ENCODE data around the gene DPF3.

DPF3 gene

DNA sequence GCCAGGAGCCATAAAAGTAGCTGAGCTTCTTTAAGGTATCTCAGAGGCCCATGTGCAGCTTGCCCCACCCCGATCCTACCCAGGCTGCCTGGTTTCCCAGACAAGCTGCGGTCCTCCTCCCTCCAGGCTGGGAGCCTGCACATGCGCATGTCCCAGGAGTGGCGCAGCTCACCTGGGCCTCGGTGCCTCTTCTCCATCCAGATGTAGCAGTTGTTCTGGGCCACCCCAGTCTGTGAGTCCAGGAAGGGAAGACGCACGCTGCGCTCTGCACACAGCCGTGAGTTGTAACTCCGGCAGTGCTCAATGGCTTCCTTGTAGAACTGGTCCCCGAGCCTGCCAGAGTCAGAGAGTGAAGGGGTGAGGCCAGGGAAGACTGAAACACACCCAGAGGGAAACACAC lies 122.3 kb downstream of the DPF3 start:
- TF ChIP-seq CTCF (IDR thresholded peaks at IDR 0.05; ENCODE audit: low read depth, low read length, missing control alignments) = no peak
- H3K4me3 ChIP-seq (ENCODE audit: low read depth, low read length) = no peak overlapping the region

DNA sequence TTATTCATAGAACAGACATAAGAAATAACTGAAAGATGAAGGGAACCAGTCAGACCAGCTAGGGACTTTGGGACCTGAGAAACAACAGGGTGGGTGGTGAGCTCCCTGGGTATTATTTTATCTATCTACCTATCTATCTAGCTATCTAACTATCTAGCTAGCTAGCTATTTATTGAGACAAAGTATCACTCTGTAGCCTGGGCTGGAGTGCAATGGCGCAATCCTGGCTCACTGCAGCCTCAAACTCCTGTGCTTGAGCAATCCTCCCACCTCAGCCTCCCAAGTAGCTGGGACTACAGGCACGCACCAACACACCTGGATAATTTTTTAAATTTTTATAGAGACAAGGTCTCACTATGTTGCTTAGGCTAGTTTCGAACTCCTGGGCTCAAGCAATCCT lies 127.6 kb downstream of the DPF3 start:
- TF ChIP-seq CTCF (IDR thresholded peaks at IDR 0.05; ENCODE audit: low read depth, low read length, missing control alignments) = no peak
- H3K4me3 ChIP-seq (ENCODE audit: low read depth, low read length) = no peak overlapping the region
- no peak for DNase-seq (ENCODE audit: low read depth)

More for the DNA sequence above, 122.3 kb downstream of the DPF3 start:
- DNase-seq (ENCODE audit: low read depth) = no peak

DNA sequence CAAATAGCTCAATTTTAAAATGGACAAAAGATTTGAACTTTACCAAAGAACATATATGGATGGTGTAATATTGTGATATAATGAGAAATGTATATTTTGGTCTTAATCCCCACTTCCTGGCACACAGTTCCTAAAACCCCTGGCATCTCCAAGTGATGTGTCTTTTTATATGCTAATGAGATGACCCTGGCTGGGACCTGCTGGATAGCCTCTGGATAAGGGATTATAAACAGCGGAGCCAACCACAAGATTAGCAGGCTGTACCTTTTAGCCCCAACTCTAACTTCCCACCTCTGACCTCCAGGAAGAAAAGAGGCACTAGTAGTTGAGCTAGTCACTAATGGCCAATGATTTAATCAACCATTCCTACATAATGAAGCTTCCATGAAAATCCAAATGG lies 130.0 kb downstream of the DPF3 start:
- no peak for TF ChIP-seq CTCF (IDR thresholded peaks at IDR 0.05; ENCODE audit: low read depth, low read length, missing control alignments)
- no peak overlapping the region for H3K4me3 ChIP-seq (ENCODE audit: low read depth, low read length)
- DNase-seq (ENCODE audit: low read depth) = no peak

- no peak overlapping the region for H3K4me3 ChIP-seq (ENCODE audit: low read depth, low read length)
- DNase-seq (ENCODE audit: low read depth) = no peak
- TF ChIP-seq CTCF (IDR thresholded peaks at IDR 0.05; ENCODE audit: low read depth, low read length, missing control alignments) = no peak
Observed at GRCh38 chr14:72759670-72760069, 134.2 kb downstream of the DPF3 start.

DNA sequence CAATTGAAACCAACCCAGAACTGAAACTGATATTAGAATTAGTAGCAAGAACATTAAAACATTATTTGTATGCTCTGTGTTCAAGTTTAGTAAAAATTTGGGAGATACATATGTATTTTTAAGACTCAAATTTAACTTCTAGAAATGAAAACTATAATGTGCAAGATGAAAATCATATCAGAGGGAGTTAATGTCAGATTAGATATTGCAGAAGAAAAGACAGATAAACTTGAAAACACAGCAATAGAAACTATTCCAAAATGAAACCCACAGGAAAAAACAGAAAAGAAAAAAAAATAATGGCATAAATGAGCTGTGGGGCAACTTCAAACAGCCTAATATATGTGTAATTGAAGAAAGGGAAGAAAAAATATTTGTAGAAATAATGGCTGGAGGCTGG lies 134.9 kb downstream of the DPF3 start:
- no peak for DNase-seq (ENCODE audit: low read depth)
- TF ChIP-seq CTCF (IDR thresholded peaks at IDR 0.05; ENCODE audit: low read depth, low read length, missing control alignments) = no peak
- no peak overlapping the region for H3K4me3 ChIP-seq (ENCODE audit: low read depth, low read length)

DNA sequence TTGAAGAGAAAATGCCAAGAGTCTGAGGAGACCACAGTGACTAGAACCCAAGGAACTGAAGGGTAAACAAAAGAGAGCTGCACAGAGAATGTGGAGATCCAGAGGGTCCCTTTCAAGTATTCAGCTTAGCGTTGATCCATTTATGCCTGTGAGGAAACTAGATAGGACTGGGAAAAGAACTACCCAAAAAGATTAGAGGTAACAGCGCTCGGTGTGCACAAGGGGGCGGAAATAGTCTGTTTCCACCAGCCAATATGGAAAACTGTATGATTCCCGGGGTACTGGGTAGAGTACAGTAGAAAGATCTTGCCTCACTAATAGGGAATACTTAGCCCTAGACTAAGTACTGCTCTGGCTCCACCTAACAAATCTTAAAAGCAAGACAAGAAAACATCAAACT lies 135.5 kb downstream of the DPF3 start:
- no peak for DNase-seq (ENCODE audit: low read depth)
- no peak for TF ChIP-seq CTCF (IDR thresholded peaks at IDR 0.05; ENCODE audit: low read depth, low read length, missing control alignments)
- H3K4me3 ChIP-seq (ENCODE audit: low read depth, low read length) = no peak overlapping the region

GRCh38 chr14:72756967-72757366 lies 136.9 kb downstream of the DPF3 start:
- no peak for DNase-seq (ENCODE audit: low read depth)
- H3K4me3 ChIP-seq (ENCODE audit: low read depth, low read length) = no peak overlapping the region

More at GRCh38 chr14:72756967-72757366, 136.9 kb downstream of the DPF3 start:
- no peak for TF ChIP-seq CTCF (IDR thresholded peaks at IDR 0.05; ENCODE audit: low read depth, low read length, missing control alignments)

Measured in GM12864 (cell line).